Right lobe of liver (tissue), 6 donors: ENCODE data around the gene BRSK1. TPM values are rescaled to one million over a fixed set of nuclear protein-coding genes. Genes with fewer than 3 reads are reported as not detected.

ENCODE experiments used
- ATAC-seq, 4 donors: fragments of 200-7000 bp; cut with Tn5 transposase; one replicate each; pipeline ENCODE4 v1.9.1; 2020; ENCODE audit warnings: mild to moderate bottlenecking in 4 of 4, moderate library complexity in 4 of 4
- DNase-seq, 3 donors: peaks; one replicate each; pipeline ENCODE4 v3.0.0-alpha.2; 2020
- H3K27ac ChIP-seq, 3 donors: fragments of 200-600 bp; one replicate each; pipeline ENCODE4 v1.8.0; 2022
- H3K27me3 ChIP-seq, 2 donors: fragments of 200-600 bp; one replicate each; pipeline ENCODE4 v1.8.0; 2022
- H3K36me3 ChIP-seq, 4 donors: fragments of 200-600 bp; sonication (generic) in 1 of 4; one replicate each; pipeline versions ENCODE4 v1.5.1 to v1.8.0; 2017 to 2022; ENCODE audit warnings: control low read depth in 1 of 4
- H3K4me1 ChIP-seq, 4 donors: fragments of 200-600 bp; sonication (generic) in 1 of 4; one replicate each; pipeline versions ENCODE4 v1.5.1 to v1.8.0; 2017 to 2022; ENCODE audit warnings: control low read depth in 1 of 4
- H3K4me3 ChIP-seq, 3 donors: fragments of 200-600 bp; one replicate each; pipeline ENCODE4 v1.8.0; 2022
- H3K9me3 ChIP-seq, 4 donors: fragments of 200-600 bp; sonication (generic) in 1 of 4; one replicate each; pipeline versions ENCODE4 v1.5.1 to v1.8.0; 2017 to 2022; ENCODE audit warnings: control low read depth in 1 of 4
- CTCF ChIP-seq, 4 donors: fragments of 200-600 bp in 3 of 4; fragments of 450-650 bp in 1 of 4; IDR thresholded peaks; one replicate each; pipeline versions ENCODE4 v1.5.1 to v1.8.0; 2016 to 2022; ENCODE audit warnings: antibody characterized with exemption in 4 of 4, mild to moderate bottlenecking in 2 of 4
- POLR2A ChIP-seq: fragments of 450-650 bp; IDR thresholded peaks from one replicate; pipeline ENCODE4 v1.6.1; 2017; ENCODE audit warnings: antibody characterized with exemption, mild to moderate bottlenecking
- WGBS: methylation state at CpG from one replicate; pipeline ENCODE4 v1.1.6; 2018; ENCODE audit warnings: low coverage, low lambda C conversion rate; ENCODE audit not compliant: insufficient coverage; ENCODE audit errors: missing lambda C conversion rate; 5-methylcytosine and 5-hydroxymethylcytosine counted together
- intact Hi-C, 2 donors: fragments of 100-400 bp; cut with DNase I; formaldehyde crosslinking; loops; one replicate each; pipeline versions ENCODE4 v1.11.2 to v1.14.1; 2022
- total RNA-seq, 6 experiments: library from RNA; depleted of rRNA in 2 of 6; stranded (reverse); fragments of >200 nt in 2 of 6; fragmentation: NEBNext Ultra II Directional in 3 of 6; extraction: Animal tissue kit (Norgen Biotek cat#: 25700) in 3 of 6; gene quantifications; one replicate each; pipeline versions ENCODE4 v1.1.0 to v1.2.4, GENCODE V29; 2016 to 2023
- donor health status: DM: no; HTN: yes; CAD: no.
- donor health status: DM: no; HTN: no; CAD: no.
- donor health status: DM: no; HTN: no; CAD: no.
- donor health status: DM: no; HTN: yes; CAD: no.
- donor health status: DM: no; HTN: yes; CAD: no.

BRSK1 gene
- total RNA-seq, 6 experiments from 2014 or later, result 0.20 to 0.29 (median 0.24) TPM; not detected in 3

- no peaks in the 10 kb centered on the region for H3K4me1 ChIP-seq
- no peak for ATAC-seq
- intact Hi-C loops, result no loop called here
- 100% methylated on average over 1 of the region's 23 CpGs for WGBS
- no peak overlapping the region for H3K27ac ChIP-seq
- H3K4me3 ChIP-seq, result no peak overlapping the region
- H3K9me3 ChIP-seq, result no peaks in the 10 kb centered on the region
- no peak for DNase-seq
- no peaks in the 10 kb centered on the region for H3K27me3 ChIP-seq
- peaks cover 0 to 51% (median 20%) of the 10 kb centered on the region in 4 donors for H3K36me3 ChIP-seq
- no peak for TF ChIP-seq POLR2A
- TF ChIP-seq CTCF (IDR thresholded peaks at IDR 0.05), result no peak
Observed at GRCh38 chr19:55245236-55245904, 38.4 kb upstream of the BRSK1 start.

- TF ChIP-seq CTCF (IDR thresholded peaks at IDR 0.05) (no peak), POLR2A (no peak)
- H3K9me3 ChIP-seq, result no peaks in the 10 kb centered on the region
- no peaks in the 10 kb centered on the region for H3K4me1 ChIP-seq
- ATAC-seq (no peak), DNase-seq (no peak)
- intact Hi-C loops, result no loop called here
- H3K4me3 ChIP-seq, result no peak overlapping the region
- 91% methylated on average over 9 of the region's 40 CpGs for WGBS
- peaks cover 0 to 44% (median 15%) of the 10 kb centered on the region in 4 donors for H3K36me3 ChIP-seq
- H3K27me3 ChIP-seq, result no peaks in the 10 kb centered on the region
- H3K27ac ChIP-seq, result no peak overlapping the region
Observed at GRCh38 chr19:55246462-55247451, 37.0 kb upstream of the BRSK1 start.

GRCh38 chr19:55247621-55248099 lies 36.1 kb upstream of the BRSK1 start:
- Histone ChIP-seq H3K36me3 (peaks cover 0 to 35% (median 11%) of the 10 kb centered on the region in 4 donors), H3K9me3 (no peaks in the 10 kb centered on the region), H3K4me3 (no peak overlapping the region), H3K27ac (no peak overlapping the region), H3K27me3 (no peaks in the 10 kb centered on the region), H3K4me1 (no peaks in the 10 kb centered on the region)
- DNase-seq, result no peak
- intact Hi-C loops, result no loop called here
- peak in 1 of 4 donors; percentile 22 for ATAC-seq
- TF ChIP-seq CTCF (IDR thresholded peaks at IDR 0.05), result no peak
- TF ChIP-seq POLR2A, result no peak
- WGBS, result 37% methylated on average over 5 of the region's 10 CpGs

GRCh38 chr19:55248166-55248675 lies 35.6 kb upstream of the BRSK1 start:
- intact Hi-C loops, result no loop called here
- 80% methylated on average over 2 of the region's 10 CpGs for WGBS
- Histone ChIP-seq H3K27me3 (no peaks in the 10 kb centered on the region), H3K36me3 (peaks cover 0 to 33% (median 9%) of the 10 kb centered on the region in 4 donors), H3K4me1 (no peaks in the 10 kb centered on the region), H3K27ac (no peak overlapping the region), H3K4me3 (no peak overlapping the region), H3K9me3 (no peaks in the 10 kb centered on the region)
- ATAC-seq, result no peak
- TF ChIP-seq CTCF (IDR thresholded peaks at IDR 0.05) (no peak), POLR2A (no peak)
- DNase-seq, result no peak
